ENCODE data around the gene PEAR1. TPM values are rescaled to one million over a fixed set of nuclear protein-coding genes. Genes with fewer than 3 reads are reported as not detected.

Gene PEAR1
- total and polyA plus RNA-seq, 4 experiments from 2014 or later: 0.32 to 0.36 TPM; not detected in 2

DNA sequence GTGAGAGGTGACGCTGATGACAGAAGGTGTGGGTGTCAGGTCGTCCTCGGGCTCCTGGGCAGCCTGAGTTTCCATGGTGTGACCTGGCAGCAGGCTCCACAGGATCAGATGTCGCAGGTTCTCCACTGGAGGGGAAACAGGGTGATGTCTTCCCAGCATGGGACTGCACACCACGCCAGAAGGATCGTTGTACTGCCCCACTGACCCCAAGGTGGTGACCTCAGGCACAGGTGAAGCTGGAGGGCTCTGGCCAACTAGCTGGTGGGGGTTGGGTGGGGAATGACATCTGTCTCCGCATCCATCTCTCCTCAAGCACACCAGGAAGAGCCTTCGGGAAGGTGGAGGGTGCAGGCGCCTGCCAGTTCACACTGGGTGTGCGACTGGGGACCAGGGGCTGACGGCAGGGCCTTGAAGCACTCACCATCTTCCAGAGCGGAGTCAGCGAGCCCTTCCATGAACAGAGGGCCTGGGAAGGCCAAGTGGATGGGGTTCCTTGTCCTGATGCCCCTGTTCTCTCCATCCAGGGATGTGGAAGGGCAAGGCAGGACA lies 46.3 kb downstream of the PEAR1 start:
- no peak overlapping the region for H3K4me3 Mint-ChIP-seq
- Histone ChIP-seq H3K4me1 (ENCODE audit: insufficient read depth, low read length) (no peaks in the 10 kb centered on the region), H3K27me3 (ENCODE audit: insufficient read depth, low read length) (no peaks in the 10 kb centered on the region), H3K27ac (ENCODE audit: low read depth, low read length) (no peak overlapping the region), H3K9me3 (ENCODE audit: control insufficient read depth in 1 of 2, low read length in 2 of 2) (no peaks in the 10 kb centered on the region), H3K36me3 (ENCODE audit: insufficient read depth, low read length) (peaks cover 36% of the 10 kb centered on the region), H3K4me3 (ENCODE audit: low read length in 2 of 2) (no peak overlapping the region)
- CTCF ChIA-PET (ENCODE audit: partially characterized antibody): interaction anchor here (1.1 kb wide), 1 partner anchor 49 kb away, joined by 4 read pairs; no protein-coding TSS in a partner anchor
- peaks cover 0 to 1% (median 0%) of the 10 kb centered on the region in 4 donors for H3K4me1 Mint-ChIP-seq
- POLR2A ChIA-PET (ENCODE audit: partially characterized antibody): no interaction called here
- H3K27me3 Mint-ChIP-seq: no peaks in the 10 kb centered on the region
- intact Hi-C loops (cut with micrococcal nuclease): no loop called here
- H3K9me3 Mint-ChIP-seq: no peaks in the 10 kb centered on the region
- no peak overlapping the region for H3K27ac Mint-ChIP-seq
- DNase-seq: no peak
- H3K36me3 Mint-ChIP-seq: peaks cover 26 to 40% of the 10 kb centered on the region in 2 donors

DNA sequence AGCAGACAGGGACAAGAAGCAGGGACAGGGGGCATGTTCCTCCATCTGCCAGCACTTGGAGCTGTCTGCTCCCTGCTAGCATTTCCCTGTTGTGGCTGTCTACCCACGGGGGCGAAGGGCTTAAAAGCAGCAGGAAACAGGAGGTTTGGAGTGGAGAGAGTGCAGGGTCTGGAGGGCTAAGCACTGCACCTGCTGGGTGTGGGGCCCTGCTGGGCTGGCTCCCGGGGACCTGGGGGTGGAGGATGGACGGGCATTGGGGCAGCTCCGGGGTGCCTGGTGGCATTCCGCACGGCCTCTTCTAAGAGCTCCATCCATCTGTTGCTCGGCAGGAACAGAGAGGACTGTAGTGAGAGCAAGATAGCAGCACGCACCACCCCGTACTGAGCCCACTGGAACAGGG lies 48.2 kb downstream of the PEAR1 start:
- POLR2A ChIA-PET (ENCODE audit: partially characterized antibody): no interaction called here
- Histone ChIP-seq H3K36me3 (ENCODE audit: insufficient read depth, low read length) (peaks cover 44% of the 10 kb centered on the region), H3K27me3 (ENCODE audit: insufficient read depth, low read length) (no peaks in the 10 kb centered on the region), H3K9me3 (ENCODE audit: control insufficient read depth in 1 of 2, low read length in 2 of 2) (no peaks in the 10 kb centered on the region), H3K4me3 (ENCODE audit: low read length in 2 of 2) (no peak overlapping the region), H3K4me1 (ENCODE audit: insufficient read depth, low read length) (no peaks in the 10 kb centered on the region), H3K27ac (ENCODE audit: low read depth, low read length) (no peak overlapping the region)
- peaks cover 0 to 1% (median 0%) of the 10 kb centered on the region in 4 donors for H3K4me1 Mint-ChIP-seq
- H3K4me3 Mint-ChIP-seq: no peak overlapping the region
- no peak overlapping the region for H3K27ac Mint-ChIP-seq
- CTCF ChIA-PET (ENCODE audit: partially characterized antibody): interaction anchor here (1.2 kb wide), 1 partner anchor 19 kb away, joined by 5 read pairs; no protein-coding TSS in a partner anchor
- no peaks in the 10 kb centered on the region for H3K9me3 Mint-ChIP-seq
- intact Hi-C loops (cut with micrococcal nuclease): no loop called here
- no peaks in the 10 kb centered on the region for H3K27me3 Mint-ChIP-seq
- DNase-seq: no peak
- peaks cover 38 to 56% of the 10 kb centered on the region in 2 donors for H3K36me3 Mint-ChIP-seq

DNA sequence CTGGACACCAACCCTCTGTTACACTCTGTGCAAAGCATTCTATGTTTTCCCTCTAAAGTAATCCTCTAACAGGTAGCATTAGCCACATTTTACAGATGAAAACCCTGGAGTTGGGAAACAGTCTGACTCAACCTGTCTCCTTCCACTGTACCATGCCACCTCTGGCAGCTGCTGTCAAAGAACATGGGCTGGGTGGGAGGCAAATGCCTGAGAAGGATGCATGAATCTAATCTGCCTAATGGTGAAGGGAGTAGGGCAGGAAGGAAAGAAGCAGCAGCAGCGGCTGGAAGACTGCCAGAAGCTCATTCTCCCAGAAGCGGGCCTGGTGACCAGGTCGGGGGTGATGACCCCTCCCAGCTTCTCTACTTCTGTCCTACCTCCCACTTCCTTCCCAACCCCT lies 48.7 kb downstream of the PEAR1 start:
- Mint-ChIP-seq H3K27ac (peak overlapping the region in 1 of 7 donors; percentile 37), H3K9me3 (no peaks in the 10 kb centered on the region), H3K4me1 (peaks cover 0 to 1% (median 0%) of the 10 kb centered on the region in 4 donors), H3K4me3 (no peak overlapping the region), H3K27me3 (no peaks in the 10 kb centered on the region), H3K36me3 (peaks cover 38 to 61% of the 10 kb centered on the region in 2 donors)
- Histone ChIP-seq H3K36me3 (ENCODE audit: insufficient read depth, low read length) (peaks cover 49% of the 10 kb centered on the region), H3K4me1 (ENCODE audit: insufficient read depth, low read length) (no peaks in the 10 kb centered on the region), H3K27me3 (ENCODE audit: insufficient read depth, low read length) (no peaks in the 10 kb centered on the region), H3K9me3 (ENCODE audit: control insufficient read depth in 1 of 2, low read length in 2 of 2) (no peaks in the 10 kb centered on the region), H3K4me3 (ENCODE audit: low read length in 2 of 2) (no peak overlapping the region), H3K27ac (ENCODE audit: low read depth, low read length) (no peak overlapping the region)
- POLR2A ChIA-PET (ENCODE audit: partially characterized antibody): no interaction called here
- intact Hi-C loops (cut with micrococcal nuclease): no loop called here
- DNase-seq: no peak
- CTCF ChIA-PET (ENCODE audit: partially characterized antibody): interaction anchor here (1.2 kb wide), 1 partner anchor 19 kb away, joined by 5 read pairs; no protein-coding TSS in a partner anchor

DNA sequence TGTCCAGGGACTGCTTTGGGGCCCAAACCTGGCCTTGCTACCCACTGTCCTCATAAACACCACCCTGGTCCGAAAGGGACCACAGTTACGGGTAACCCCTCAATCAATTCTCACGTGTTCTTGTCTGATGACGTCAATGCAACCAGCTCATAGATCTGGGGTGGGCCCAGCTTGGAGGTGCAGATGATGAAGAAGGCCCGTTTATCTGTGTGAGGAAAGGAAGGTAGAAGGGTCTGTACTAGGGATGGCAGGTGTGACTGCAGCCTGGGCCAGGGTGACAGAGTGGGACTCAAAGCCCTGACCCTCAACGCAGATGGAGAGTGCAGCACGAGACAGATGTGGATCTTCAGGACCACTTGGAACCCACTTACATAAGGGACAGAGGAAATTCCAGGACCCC lies 49.1 kb downstream of the PEAR1 start:
- no peak for DNase-seq
- Histone ChIP-seq H3K27me3 (ENCODE audit: insufficient read depth, low read length) (no peaks in the 10 kb centered on the region), H3K36me3 (ENCODE audit: insufficient read depth, low read length) (peaks cover 52% of the 10 kb centered on the region), H3K27ac (ENCODE audit: low read depth, low read length) (no peak overlapping the region), H3K4me1 (ENCODE audit: insufficient read depth, low read length) (no peaks in the 10 kb centered on the region), H3K9me3 (ENCODE audit: control insufficient read depth in 1 of 2, low read length in 2 of 2) (no peaks in the 10 kb centered on the region), H3K4me3 (ENCODE audit: low read length in 2 of 2) (no peak overlapping the region)
- Mint-ChIP-seq H3K36me3 (peaks cover 38 to 63% of the 10 kb centered on the region in 2 donors), H3K4me3 (no peak overlapping the region), H3K27ac (peak overlapping the region in 2 of 7 donors; percentile 2 to 22), H3K9me3 (no peaks in the 10 kb centered on the region), H3K4me1 (peaks cover 0 to 1% (median 0%) of the 10 kb centered on the region in 4 donors), H3K27me3 (no peaks in the 10 kb centered on the region)
- intact Hi-C loops (cut with micrococcal nuclease): no loop called here
- ChIA-PET CTCF (ENCODE audit: partially characterized antibody) (interaction anchor here (1.2 kb wide), 1 partner anchor 18 kb away, joined by 5 read pairs; no protein-coding TSS in a partner anchor), POLR2A (ENCODE audit: partially characterized antibody) (no interaction called here)

DNA sequence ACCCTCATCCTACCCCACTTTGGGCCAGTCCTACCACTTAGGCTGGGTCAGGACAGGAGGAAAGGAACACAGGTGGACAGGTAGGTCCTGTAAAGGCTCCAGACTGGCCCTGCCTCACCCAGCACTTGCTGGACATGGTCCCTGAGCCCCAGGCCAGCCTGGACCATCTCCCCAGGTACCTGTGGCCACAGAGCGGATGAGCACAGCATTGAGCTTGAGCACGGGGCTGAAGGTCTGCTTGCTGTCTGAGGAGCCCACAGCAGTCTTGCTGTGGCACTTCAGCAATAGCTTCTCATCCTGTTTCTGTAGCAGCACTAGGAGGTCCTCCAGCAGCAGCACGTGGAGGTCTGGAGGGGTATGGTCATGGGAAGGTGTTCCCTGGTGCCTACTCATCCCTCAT lies 50.2 kb downstream of the PEAR1 start:
- intact Hi-C loops (cut with micrococcal nuclease): no loop called here
- H3K4me1 Mint-ChIP-seq: peaks cover 0 to 1% (median 0%) of the 10 kb centered on the region in 4 donors
- H3K27me3 Mint-ChIP-seq: no peaks in the 10 kb centered on the region
- no peaks in the 10 kb centered on the region for H3K4me1 ChIP-seq (ENCODE audit: insufficient read depth, low read length)
- H3K27ac Mint-ChIP-seq: peak overlapping the region in 1 of 7 donors; percentile 22
- ChIA-PET CTCF (ENCODE audit: partially characterized antibody) (interaction anchor here (1.2 kb wide), 1 partner anchor 33 kb away, joined by 3 read pairs; no protein-coding TSS in a partner anchor), POLR2A (ENCODE audit: partially characterized antibody) (no interaction called here)
- no peak for DNase-seq
- peaks cover 58% of the 10 kb centered on the region for H3K36me3 ChIP-seq (ENCODE audit: insufficient read depth, low read length)
- no peaks in the 10 kb centered on the region for H3K9me3 ChIP-seq (ENCODE audit: control insufficient read depth in 1 of 2, low read length in 2 of 2)
- H3K9me3 Mint-ChIP-seq: no peaks in the 10 kb centered on the region
- H3K4me3 Mint-ChIP-seq: no peak overlapping the region
- H3K4me3 ChIP-seq (ENCODE audit: low read length in 2 of 2): no peak overlapping the region
- H3K27me3 ChIP-seq (ENCODE audit: insufficient read depth, low read length): no peaks in the 10 kb centered on the region
- peaks cover 40 to 63% of the 10 kb centered on the region in 2 donors for H3K36me3 Mint-ChIP-seq
- H3K27ac ChIP-seq (ENCODE audit: low read depth, low read length): no peak overlapping the region

DNA sequence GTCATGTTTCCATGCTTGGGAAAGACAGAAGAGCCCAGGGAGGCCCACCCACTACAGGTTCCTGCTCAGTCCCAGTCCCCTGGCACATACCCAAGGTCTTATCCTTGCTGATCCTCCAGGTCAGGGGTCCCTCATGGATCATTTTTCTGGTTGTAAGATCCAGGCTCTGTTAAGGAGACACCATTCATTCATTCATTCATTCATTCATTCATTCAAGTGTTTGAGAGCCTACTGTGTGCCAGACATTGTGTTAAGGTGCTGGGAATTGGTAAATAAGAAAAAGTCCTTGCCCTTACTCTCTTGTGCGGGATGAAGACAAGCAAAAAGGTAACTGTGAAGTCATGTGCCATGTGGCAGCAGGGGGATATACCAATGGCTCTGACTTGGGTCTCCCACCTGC lies 50.8 kb downstream of the PEAR1 start:
- CTCF ChIA-PET (ENCODE audit: partially characterized antibody): interaction anchor here (1.2 kb wide), 1 partner anchor 33 kb away, joined by 3 read pairs; no protein-coding TSS in a partner anchor
- Histone ChIP-seq H3K4me3 (ENCODE audit: low read length in 2 of 2) (no peak overlapping the region), H3K9me3 (ENCODE audit: control insufficient read depth in 1 of 2, low read length in 2 of 2) (no peaks in the 10 kb centered on the region), H3K27ac (ENCODE audit: low read depth, low read length) (no peak overlapping the region), H3K36me3 (ENCODE audit: insufficient read depth, low read length) (peaks cover 59% of the 10 kb centered on the region), H3K4me1 (ENCODE audit: insufficient read depth, low read length) (no peaks in the 10 kb centered on the region), H3K27me3 (ENCODE audit: insufficient read depth, low read length) (no peaks in the 10 kb centered on the region)
- H3K27me3 Mint-ChIP-seq: no peaks in the 10 kb centered on the region
- H3K9me3 Mint-ChIP-seq: no peaks in the 10 kb centered on the region
- H3K4me3 Mint-ChIP-seq: no peak overlapping the region
- H3K4me1 Mint-ChIP-seq: peaks cover 0 to under 1% (median 0%) of the 10 kb centered on the region in 4 donors
- peak overlapping the region in 1 of 7 donors; percentile 27 for H3K27ac Mint-ChIP-seq
- POLR2A ChIA-PET (ENCODE audit: partially characterized antibody): no interaction called here
- H3K36me3 Mint-ChIP-seq: peaks cover 37 to 64% of the 10 kb centered on the region in 2 donors
- DNase-seq: no peak
- intact Hi-C loops (cut with micrococcal nuclease): no loop called here

DNA sequence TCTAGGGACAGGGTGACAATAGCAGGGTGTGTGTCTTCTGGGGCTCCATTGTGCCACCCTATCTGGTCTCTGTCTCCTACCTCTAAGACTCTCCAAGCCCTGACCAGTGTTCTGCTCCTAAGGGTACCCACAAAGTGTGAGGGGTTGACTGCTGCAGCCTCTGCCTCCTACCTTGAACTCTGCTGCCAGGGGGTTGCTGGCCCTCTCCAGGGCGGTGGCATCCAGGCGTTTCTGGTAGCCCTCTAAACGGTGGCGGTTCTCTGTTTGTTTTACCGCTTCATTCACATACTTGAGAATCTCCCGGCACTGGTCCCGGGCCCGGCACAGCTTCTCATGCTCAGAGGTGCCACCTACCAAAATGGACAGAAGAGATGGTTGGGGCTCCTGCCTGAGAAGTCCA lies 51.3 kb downstream of the PEAR1 start:
- Histone ChIP-seq H3K27ac (ENCODE audit: low read depth, low read length) (no peak overlapping the region), H3K36me3 (ENCODE audit: insufficient read depth, low read length) (peaks cover 53% of the 10 kb centered on the region)

More for the DNA sequence above, 51.3 kb downstream of the PEAR1 start:
- peak overlapping the region in 1 of 7 donors; percentile 29 for H3K27ac Mint-ChIP-seq
- no peak overlapping the region for H3K4me3 ChIP-seq (ENCODE audit: low read length in 2 of 2)
- H3K4me1 ChIP-seq (ENCODE audit: insufficient read depth, low read length): no peaks in the 10 kb centered on the region
- H3K9me3 Mint-ChIP-seq: no peaks in the 10 kb centered on the region
- peaks cover 37 to 67% of the 10 kb centered on the region in 2 donors for H3K36me3 Mint-ChIP-seq
- no peak overlapping the region for H3K4me3 Mint-ChIP-seq
- DNase-seq: no peak
- H3K27me3 Mint-ChIP-seq: no peaks in the 10 kb centered on the region
- H3K4me1 Mint-ChIP-seq: no peaks in the 10 kb centered on the region
- no peaks in the 10 kb centered on the region for H3K27me3 ChIP-seq (ENCODE audit: insufficient read depth, low read length)
- POLR2A ChIA-PET (ENCODE audit: partially characterized antibody): no interaction called here
- intact Hi-C loops (cut with micrococcal nuclease): no loop called here
- CTCF ChIA-PET (ENCODE audit: partially characterized antibody): no interaction called here
- H3K9me3 ChIP-seq (ENCODE audit: control insufficient read depth in 1 of 2, low read length in 2 of 2): no peaks in the 10 kb centered on the region
